ENCODE measurements around the gene VPS37C.

GRCh38 chr11:61087426-61088119 lies 73.7 kb downstream of the VPS37C start:
- no peak for TF ChIP-seq CTCF (IDR thresholded peaks at IDR 0.05)
- no peak for TF ChIP-seq POLR2A (IDR thresholded peaks at IDR 0.05)

All from tibial nerve (tissue), 3 donors.